Activated naive CD8-positive, alpha-beta T cell treated with anti-CD3 and anti-CD28 coated beads, Interleukin-2, amount 10 ng/mL, durations not matched to agents 7 days and 5 days (primary cell): ENCODE data around the gene CYP3A7. TPM values are rescaled to one million over a fixed set of nuclear protein-coding genes. Genes with fewer than 3 reads are reported as not detected.
"Not testable (repeated sequence)": the region's sequence is repeated elsewhere in the genome, so short reads cannot be mapped to it uniquely, and the experiment has no call there.

Experiments
- ATAC-seq: fragments of 150-1000 bp; cut with Tn5 transposase; one replicate; pipeline ENCODE4 v1.10.0; 2021; ENCODE audit warnings: low read depth, moderate library complexity
- POLR2A ChIA-PET: fragments of 350-600 bp; sonication (Branson Sonifier 250); formaldehyde crosslinking; loops from one replicate; lab custom pipeline; 2021; ENCODE audit warnings: antibody characterized with exemption; lab: Charles Lee
- DNase-seq: peaks from one replicate; pipeline ENCODE4 v3.0.0; 2021
- H3K27ac Mint-ChIP-seq: one replicate; pipeline ENCODE4 v1.8.0; 2022; ENCODE audit warnings: mild to moderate bottlenecking, mixed read lengths
- H3K27me3 Mint-ChIP-seq: one replicate; pipeline ENCODE4 v1.8.0; 2022; ENCODE audit warnings: mild to moderate bottlenecking, moderate library complexity, mixed read lengths
- H3K36me3 Mint-ChIP-seq: one replicate; pipeline ENCODE4 v1.8.0; 2021; ENCODE audit warnings: mild to moderate bottlenecking, mixed read lengths
- H3K4me1 Mint-ChIP-seq: one replicate; pipeline ENCODE4 v1.8.0; 2021; ENCODE audit warnings: mixed read lengths
- H3K4me3 Mint-ChIP-seq: one replicate; pipeline ENCODE4 v1.8.0; 2022; ENCODE audit warnings: mild to moderate bottlenecking, moderate library complexity, mixed read lengths
- H3K9me3 Mint-ChIP-seq: one replicate; pipeline ENCODE4 v1.8.0; 2021; ENCODE audit warnings: mixed read lengths
- total RNA-seq, 2 experiments: library from RNA; stranded (reverse); gene quantifications; one replicate each; pipeline ENCODE4 v1.2.3, GENCODE V29; 2021

The CYP3A7 gene
- total RNA-seq, 2 experiments from 2014 or later: not detected

DNA sequence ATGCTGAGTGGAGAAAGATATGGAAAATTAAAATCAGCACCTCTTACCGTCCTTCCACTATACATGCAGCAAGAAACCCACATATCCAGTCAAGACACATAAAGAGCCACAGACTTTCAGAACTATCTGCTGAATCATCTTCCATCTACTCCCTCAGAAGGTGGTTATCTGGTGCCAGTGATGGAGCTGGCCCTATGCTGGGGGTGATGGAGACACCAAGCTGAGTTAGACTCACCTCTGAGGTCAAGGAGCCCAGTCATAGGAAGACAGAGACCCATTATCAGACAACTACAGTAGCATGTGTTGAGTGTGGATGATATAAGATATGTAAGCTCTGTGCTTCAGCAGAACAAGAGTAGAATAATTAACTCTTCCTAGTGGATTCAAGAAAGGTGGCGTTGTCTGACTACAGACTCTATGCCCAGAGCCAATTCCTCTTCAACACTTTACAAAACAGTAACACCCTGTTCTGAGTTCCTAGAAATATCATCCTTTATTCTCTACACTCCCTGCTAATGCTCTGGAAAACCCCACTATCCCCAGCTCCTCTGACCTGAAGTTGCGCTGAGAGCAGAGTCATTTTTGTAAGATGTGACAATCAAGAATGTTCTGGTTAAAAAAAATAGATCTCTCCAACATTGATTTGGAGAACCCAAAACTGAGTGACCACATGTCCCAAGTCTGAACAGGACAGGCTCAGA is 69.5 kb downstream of the CYP3A7 start:
- ATAC-seq (no peak), DNase-seq (no peak)
- H3K27ac Mint-ChIP-seq: no peak overlapping the region
- no peaks in the 10 kb centered on the region for H3K27me3 Mint-ChIP-seq
- peaks cover 3% of the 10 kb centered on the region for H3K9me3 Mint-ChIP-seq
- no peak overlapping the region for H3K4me3 Mint-ChIP-seq
- H3K36me3 Mint-ChIP-seq: peaks cover 38% of the 10 kb centered on the region
- POLR2A ChIA-PET: no interaction called here
- peaks cover 3% of the 10 kb centered on the region for H3K4me1 Mint-ChIP-seq

DNA sequence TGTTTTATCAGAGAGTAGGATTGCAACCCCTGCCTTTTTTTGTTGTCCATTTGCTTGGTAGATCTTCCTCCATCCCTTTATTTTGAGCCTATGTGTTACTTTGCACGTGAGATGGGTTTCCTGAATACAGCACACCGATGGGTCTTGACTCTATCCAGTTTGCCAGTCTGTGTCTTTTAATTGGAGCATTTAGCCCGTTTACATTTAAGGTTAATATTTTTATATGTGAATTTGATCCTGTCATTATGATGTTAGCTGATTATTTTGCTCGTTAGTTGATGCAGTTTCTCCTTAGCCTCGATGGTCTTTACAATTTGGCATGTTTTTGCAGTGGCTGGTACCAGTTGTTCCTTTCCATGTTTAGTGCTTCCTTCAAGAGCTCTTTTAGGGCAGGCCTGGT is 77.1 kb downstream of the CYP3A7 start:
- H3K27me3 Mint-ChIP-seq, H3K4me1 Mint-ChIP-seq, H3K4me3 Mint-ChIP-seq, POLR2A ChIA-PET, H3K27ac Mint-ChIP-seq, ATAC-seq, H3K9me3 Mint-ChIP-seq, DNase-seq: not testable (repeated sequence)
- H3K36me3 Mint-ChIP-seq: peaks cover 56% of the 10 kb centered on the region

Other genes with a start within 250 kb of the CYP3A7 start
- 10 to 100 TPM; 65.1 to 71.2 TPM for gene ZNF394, start 234.9 kb downstream of the CYP3A7 start, total RNA-seq
- 10 to 100 TPM; 12.7 to 13.5 TPM for gene ZKSCAN5, start 230.5 kb downstream of the CYP3A7 start, total RNA-seq
- gene FAM200A, start 183.1 kb downstream of the CYP3A7 start, total RNA-seq: 1 to 10 TPM; 6.9 to 7.3 TPM
- gene ZNF655, start 176.6 kb downstream of the CYP3A7 start, total RNA-seq: 100 to 1,000 TPM; 133 to 134 TPM
- gene TMEM225B, start 136.9 kb downstream of the CYP3A7 start, total RNA-seq: 1 to 10 TPM; 1.2 to 2.3 TPM
- gene ZSCAN25, start 118.2 kb downstream of the CYP3A7 start, total RNA-seq: 10 to 100 TPM; 35.5 to 42.5 TPM
- gene CYP3A5, start 55.2 kb downstream of the CYP3A7 start, total RNA-seq: not detected
- gene CYP3A4, start 49.0 kb upstream of the CYP3A7 start, total RNA-seq: not detected
- not detected for gene CYP3A43, start 92.8 kb upstream of the CYP3A7 start, total RNA-seq
- under 1 TPM; 0.47 to 0.57 TPM for gene OR2AE1, start 141.8 kb upstream of the CYP3A7 start, total RNA-seq
- 10 to 100 TPM; 41.2 to 42.2 TPM for gene TRIM4, start 184.3 kb upstream of the CYP3A7 start, total RNA-seq
- gene GJC3, start 194.4 kb upstream of the CYP3A7 start, total RNA-seq: not detected
- gene AZGP1, start 240.8 kb upstream of the CYP3A7 start, total RNA-seq: not detected